Large intestine (tissue), 1 donor: ENCODE data around the gene ACYP1. TPM values are rescaled to one million over a fixed set of nuclear protein-coding genes. Genes with fewer than 3 reads are reported as not detected.

Experiments used
- polyA plus RNA-seq: library from polyadenylated mRNA; unstranded; fragments of 120-200 nt; gene quantifications from one replicate; pipeline ENCODE4 v1.2.1, GENCODE V29; 2013

Gene ACYP1
- polyA plus RNA-seq, 1 donor = 30.3 TPM

Other genes starting within 250 kb of the ACYP1 start
- gene PROX2, start 187.9 kb downstream of the ACYP1 start, polyA plus RNA-seq = 1.5 TPM
- gene DLST, start 182.1 kb downstream of the ACYP1 start, polyA plus RNA-seq = 105 TPM
- 5.4 TPM for gene RPS6KL1, start 140.8 kb downstream of the ACYP1 start, polyA plus RNA-seq
- gene PGF, start 108.4 kb downstream of the ACYP1 start, polyA plus RNA-seq = 9.1 TPM
- gene EIF2B2, start 61.1 kb downstream of the ACYP1 start, polyA plus RNA-seq = 39.8 TPM
- 21.8 TPM for gene MLH3, start 12.6 kb downstream of the ACYP1 start, polyA plus RNA-seq
- gene ZC2HC1C, start 5.6 kb upstream of the ACYP1 start, polyA plus RNA-seq = 4.5 TPM
- gene NEK9, start 63.0 kb upstream of the ACYP1 start, polyA plus RNA-seq = 72.8 TPM
- 194 TPM for gene TMED10, start 112.6 kb upstream of the ACYP1 start, polyA plus RNA-seq
- gene FOS, start 214.8 kb upstream of the ACYP1 start, polyA plus RNA-seq = 1,610 TPM